GM18951 (cell line): ENCODE results near the gene CLDN10.

Experiments
- POLR2A ChIP-seq: IDR thresholded peaks from 4 replicates; pipeline ENCODE4 v1.6.1; 2011; ENCODE audit warnings: mild to moderate bottlenecking; ENCODE audit not compliant: insufficient read length, insufficient read depth; ENCODE audit errors: extremely low read depth
- in situ Hi-C: fragments of 300-500 bp; cut with MboI; formaldehyde crosslinking; loops from one replicate; pipeline ENCODE4 v1.12.0; 2022; ENCODE audit warnings: low sequenced_read_pairs, mixed read lengths, inconsistent platforms; ENCODE audit not compliant: unreplicated experiment

Gene CLDN10

DNA sequence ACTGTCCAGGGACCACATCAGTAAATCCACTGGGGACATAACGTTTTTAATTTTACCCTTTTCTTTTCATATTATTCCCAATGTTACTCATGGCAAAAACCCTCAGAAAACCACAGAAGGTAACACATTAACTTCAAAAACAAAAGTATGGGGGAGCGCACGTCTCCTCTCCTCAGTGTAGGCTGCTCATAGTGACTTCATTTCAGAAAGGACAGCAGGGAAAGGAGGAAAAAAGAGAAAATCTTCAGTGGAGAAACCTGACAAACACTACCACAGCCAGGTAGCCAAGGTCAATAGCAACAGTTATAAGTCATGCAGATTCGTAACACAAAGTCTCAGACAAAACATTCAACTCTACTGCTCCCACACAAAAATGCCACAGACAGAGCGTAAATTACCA is 70.6 kb downstream of the CLDN10 start:
- no peak for TF ChIP-seq POLR2A
- in situ Hi-C loops, result no loop called here

DNA sequence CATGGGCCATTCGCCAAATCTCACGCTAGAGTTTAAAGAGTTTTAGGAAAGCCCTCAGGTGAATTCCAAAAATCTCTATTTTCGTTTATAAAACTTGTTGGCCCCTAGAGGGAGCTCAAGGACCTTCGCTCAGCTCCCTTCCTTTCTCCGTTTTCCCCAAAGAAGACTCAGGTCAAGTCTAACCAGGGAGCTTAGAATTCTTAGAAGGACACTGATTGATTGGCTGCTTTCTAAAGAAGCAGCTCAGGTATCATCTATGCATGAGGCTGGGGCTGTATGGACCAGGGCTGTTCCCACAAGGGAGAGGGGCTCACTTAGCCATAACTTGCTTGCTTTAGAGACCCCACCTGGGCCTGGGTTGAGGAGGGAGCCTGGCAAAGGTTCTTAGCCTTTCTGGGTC is 71.5 kb downstream of the CLDN10 start:
- in situ Hi-C loops, result no loop called here
- TF ChIP-seq POLR2A, result no peak

DNA sequence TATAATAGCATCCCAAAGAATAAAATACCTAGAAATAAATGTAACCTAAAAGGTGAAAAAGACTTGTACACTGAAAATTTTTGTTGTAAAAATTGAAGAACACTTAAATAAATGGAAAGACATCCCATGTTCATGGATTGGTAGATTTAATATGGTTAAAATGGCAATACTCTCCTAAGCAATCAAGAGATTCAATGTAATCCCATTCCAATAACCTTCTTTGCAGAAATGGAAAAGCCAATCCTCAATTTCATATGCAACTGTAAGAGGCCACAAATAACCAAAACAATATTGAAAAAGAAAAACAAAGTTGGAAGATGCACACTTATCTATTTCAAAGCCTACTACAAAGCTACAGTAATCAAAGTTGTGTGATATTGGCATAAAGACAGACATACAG is 74.2 kb downstream of the CLDN10 start:
- no peak for TF ChIP-seq POLR2A
- in situ Hi-C loops, result loop anchor here (25.0 kb wide), 1 partner anchor 361 kb away; no protein-coding TSS in a partner anchor

DNA sequence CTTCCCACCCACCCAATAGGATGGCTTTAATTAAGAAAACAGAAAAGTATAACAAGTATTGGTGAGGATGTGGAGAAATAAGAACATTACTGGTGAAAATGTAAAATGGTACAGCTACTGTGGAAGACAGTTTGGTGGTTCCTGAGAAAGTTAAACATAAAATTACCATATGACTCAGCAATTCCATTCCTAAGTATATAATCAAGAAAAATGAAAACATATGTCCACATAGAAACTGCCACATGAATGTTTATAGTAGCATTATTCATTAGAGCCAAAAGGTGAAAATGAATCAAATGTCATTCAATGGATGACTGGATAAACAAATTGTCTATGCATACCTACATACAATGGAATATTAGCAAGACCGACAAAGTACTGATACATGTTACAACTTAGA is 75.1 kb downstream of the CLDN10 start:
- in situ Hi-C loops, result loop anchor here (25.0 kb wide), 1 partner anchor 360 kb away; no protein-coding TSS in a partner anchor
- TF ChIP-seq POLR2A, result no peak

DNA sequence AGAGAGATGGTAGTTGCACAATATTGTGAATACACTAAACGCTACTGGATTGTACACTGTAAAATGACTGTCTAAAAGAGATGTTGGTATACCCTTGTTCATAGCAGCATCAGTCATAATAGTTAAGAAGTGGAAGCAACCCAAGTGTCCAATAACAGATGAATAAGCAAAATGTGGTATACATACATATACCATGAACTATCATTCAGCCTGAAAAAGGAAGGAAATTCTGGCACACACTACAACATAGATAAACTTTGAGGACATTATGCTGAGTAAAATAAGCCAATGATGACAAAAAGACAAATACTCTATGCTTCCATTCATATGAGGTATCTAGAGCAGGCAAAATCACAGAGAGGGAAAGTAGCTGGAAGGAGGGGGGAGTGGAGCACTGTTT is 76.0 kb downstream of the CLDN10 start:
- in situ Hi-C loops, result loop anchor here (25.0 kb wide), 1 partner anchor 359 kb away; no protein-coding TSS in a partner anchor
- no peak for TF ChIP-seq POLR2A

DNA sequence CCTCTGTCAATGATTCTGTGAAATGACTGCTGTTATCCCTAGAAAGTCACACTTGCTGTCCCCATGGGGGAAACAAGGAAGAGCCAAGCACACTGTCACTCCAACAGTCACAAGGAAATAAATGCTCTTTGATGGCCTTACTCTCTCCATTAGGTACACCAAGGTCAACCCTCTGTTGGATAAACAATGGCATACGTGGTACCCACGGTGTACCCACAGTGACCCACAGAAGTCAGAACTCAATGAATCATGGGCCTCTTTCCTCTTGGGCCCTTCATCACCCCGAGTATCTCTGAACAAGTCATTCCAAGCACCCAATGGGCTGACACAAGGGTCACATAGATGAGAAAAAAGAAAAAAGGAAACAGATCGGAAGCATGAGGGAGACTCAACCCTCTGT is 76.6 kb downstream of the CLDN10 start:
- no peak for TF ChIP-seq POLR2A
- in situ Hi-C loops, result loop anchor here (25.0 kb wide), 1 partner anchor 358 kb away; no protein-coding TSS in a partner anchor
